ENCODE measurements around the gene FANCE. TPM values are rescaled to one million over a fixed set of nuclear protein-coding genes. Genes with fewer than 3 reads are reported as not detected.

Gene FANCE
- total RNA-seq, 1 experiment from 2014 or later, result 19.2 TPM

GRCh38 chr6:35483490-35483889 is 31.4 kb downstream of the FANCE start:
- BruUV-seq (replicated peaks), result no TSS peak
- H3K4me3 ChIP-seq (ENCODE audit: low read depth, low read length, poor library complexity, severe bottlenecking), result no peak overlapping the region
- H3K27me3 ChIP-seq (replicated peaks; ENCODE audit: insufficient read depth, low read depth, low read length, poor library complexity), result no peaks in the 10 kb centered on the region
- peaks cover 22% of the 10 kb centered on the region for H3K4me1 ChIP-seq (ENCODE audit: insufficient read depth, low read length, poor library complexity, severe bottlenecking)
- H3K9me3 ChIP-seq (ENCODE audit: low read depth, low read length, poor library complexity, severe bottlenecking), result no peaks in the 10 kb centered on the region
- no peak overlapping the region for H3K27ac ChIP-seq (ENCODE audit: low read depth, low read length, poor library complexity, severe bottlenecking)
- CTCF ChIA-PET, result interaction anchor here (0.5 kb wide), 1 partner anchor 279 kb away, joined by 7 read pairs; no protein-coding TSS in a partner anchor
- DNase-seq (ENCODE audit: low spot score), result no peak
- no peak for TF ChIP-seq EZH2 (IDR thresholded peaks at IDR 0.05; ENCODE audit: borderline replicate concordance, low read depth, low read length, poor library complexity, severe bottlenecking)
- TF ChIP-seq CTCF (conservative IDR thresholded peaks at IDR 0.05; ENCODE audit: low read depth, low read length), result no peak
- no peaks in the 10 kb centered on the region for H3K36me3 ChIP-seq (ENCODE audit: insufficient read depth, low read length, poor library complexity, severe bottlenecking)
- intact Hi-C loops (cut with micrococcal nuclease; ENCODE audit: unreplicated experiment), result no loop called here
- POLR2A ChIA-PET (ENCODE audit: low non-redundant PET), result no interaction called here

- no peaks in the 10 kb centered on the region for H3K9me3 ChIP-seq (ENCODE audit: low read depth, low read length, poor library complexity, severe bottlenecking)
- POLR2A ChIA-PET (ENCODE audit: low non-redundant PET), result no interaction called here
- no peak overlapping the region for H3K27ac ChIP-seq (ENCODE audit: low read depth, low read length, poor library complexity, severe bottlenecking)
- no peak overlapping the region for H3K4me3 ChIP-seq (ENCODE audit: low read depth, low read length, poor library complexity, severe bottlenecking)
- no peak for DNase-seq (ENCODE audit: low spot score)
- TF ChIP-seq CTCF (conservative IDR thresholded peaks at IDR 0.05; ENCODE audit: low read depth, low read length) (no peak), EZH2 (IDR thresholded peaks at IDR 0.05; ENCODE audit: borderline replicate concordance, low read depth, low read length, poor library complexity, severe bottlenecking) (no peak)
- no peaks in the 10 kb centered on the region for H3K27me3 ChIP-seq (replicated peaks; ENCODE audit: insufficient read depth, low read depth, low read length, poor library complexity)
- BruUV-seq (replicated peaks), result no TSS peak
- CTCF ChIA-PET, result no interaction called here
- no peaks in the 10 kb centered on the region for H3K36me3 ChIP-seq (ENCODE audit: insufficient read depth, low read length, poor library complexity, severe bottlenecking)
- H3K4me1 ChIP-seq (ENCODE audit: insufficient read depth, low read length, poor library complexity, severe bottlenecking), result peaks cover 22% of the 10 kb centered on the region
- intact Hi-C loops (cut with micrococcal nuclease; ENCODE audit: unreplicated experiment), result no loop called here
Measured at GRCh38 chr6:35483893-35484645, 31.9 kb downstream of the FANCE start.

GRCh38 chr6:35484921-35485392 is 32.8 kb downstream of the FANCE start:
- Histone ChIP-seq H3K4me1 (ENCODE audit: insufficient read depth, low read length, poor library complexity, severe bottlenecking) (peaks cover 29% of the 10 kb centered on the region), H3K9me3 (ENCODE audit: low read depth, low read length, poor library complexity, severe bottlenecking) (no peaks in the 10 kb centered on the region), H3K4me3 (ENCODE audit: low read depth, low read length, poor library complexity, severe bottlenecking) (no peak overlapping the region), H3K27me3 (replicated peaks; ENCODE audit: insufficient read depth, low read depth, low read length, poor library complexity) (no peaks in the 10 kb centered on the region), H3K36me3 (ENCODE audit: insufficient read depth, low read length, poor library complexity, severe bottlenecking) (no peaks in the 10 kb centered on the region), H3K27ac (ENCODE audit: low read depth, low read length, poor library complexity, severe bottlenecking) (peak overlapping the region; percentile 35)
- no peak for DNase-seq (ENCODE audit: low spot score)
- ChIA-PET CTCF (no interaction called here), POLR2A (ENCODE audit: low non-redundant PET) (no interaction called here)
- intact Hi-C loops (cut with micrococcal nuclease; ENCODE audit: unreplicated experiment), result no loop called here
- BruUV-seq (replicated peaks), result no TSS peak
- no peak for TF ChIP-seq CTCF (conservative IDR thresholded peaks at IDR 0.05; ENCODE audit: low read depth, low read length)
- TF ChIP-seq EZH2 (IDR thresholded peaks at IDR 0.05; ENCODE audit: borderline replicate concordance, low read depth, low read length, poor library complexity, severe bottlenecking), result no peak

Data from A673 (cell line).